ENCODE measurements around the gene MSH2. TPM values are rescaled to one million over a fixed set of nuclear protein-coding genes. Genes with fewer than 3 reads are reported as not detected.

Gene MSH2
- total and polyA plus RNA-seq, 2 donors (not counting 3 experiments of a cell fraction or from before 2014, with no cell fraction given): 9.7 to 30.5 TPM

GRCh38 chr2:47531378-47532042 lies 128.6 kb downstream of the MSH2 start:
- DNase-seq (ENCODE audit: low read depth, low spot score) (no peak), FAIRE-seq (no peak)
- Histone ChIP-seq H3K27ac (ENCODE audit: insufficient read depth, low read depth, low read length) (no peak overlapping the region), H3K4me3 (replicated peaks in 1 of 3; ENCODE audit: insufficient read depth in 1 of 3, low read depth in 1 of 3, low read length in 3 of 3) (no peak overlapping the region), H3K4me2 (ENCODE audit: insufficient read depth, low read length) (no peak overlapping the region), H2AFZ (ENCODE audit: low read depth, low read length) (no peak overlapping the region), H3K9ac (replicated peaks; ENCODE audit: extremely low read depth, insufficient read depth, low read length) (no peak overlapping the region), H3K79me2 (ENCODE audit: control insufficient read depth, insufficient read depth, low read length) (no peaks in the 10 kb centered on the region), H3K36me3 (ENCODE audit: control insufficient read depth in 2 of 2, extremely low read depth in 1 of 2, insufficient read depth in 2 of 2, low read length in 2 of 2) (no peaks in the 10 kb centered on the region), H3K9me1 (replicated peaks; ENCODE audit: control insufficient read depth, extremely low read depth, insufficient read depth, low read length) (no peaks in the 10 kb centered on the region), H3K9me3 (replicated peaks; ENCODE audit: control insufficient read depth, insufficient read depth, low read length) (no peaks in the 10 kb centered on the region), H4K20me1 (replicated peaks; ENCODE audit: control insufficient read depth, extremely low read depth, insufficient read depth, low read length) (no peaks in the 10 kb centered on the region), H3K4me1 (ENCODE audit: control insufficient read depth, extremely low read depth, insufficient read depth, low read length) (peaks cover 38% of the 10 kb centered on the region), H3K27me3 (ENCODE audit: control insufficient read depth in 2 of 2, insufficient read depth in 2 of 2, low read length in 2 of 2) (no peaks in the 10 kb centered on the region)
- CTCF ChIA-PET: interaction anchor here (1.2 kb wide), 1 partner anchor 19 kb away, joined by 3 read pairs; no protein-coding TSS in a partner anchor
- TF ChIP-seq EZH2 (IDR thresholded peaks at IDR 0.05; ENCODE audit: borderline replicate concordance, low read depth, low read length, severe bottlenecking) (no peak), JUN (IDR thresholded peaks at IDR 0.05; ENCODE audit: borderline replicate concordance, insufficient read depth, insufficient read length, low read depth) (no peak), POLR2A (IDR thresholded peaks at IDR 0.05; ENCODE audit: low read depth, low read length) (no peak), GATA2 (IDR thresholded peaks at IDR 0.05; ENCODE audit: insufficient read depth, insufficient read length, low read depth, low read length) (no peak)
- TF ChIP-seq, protein P1, sequence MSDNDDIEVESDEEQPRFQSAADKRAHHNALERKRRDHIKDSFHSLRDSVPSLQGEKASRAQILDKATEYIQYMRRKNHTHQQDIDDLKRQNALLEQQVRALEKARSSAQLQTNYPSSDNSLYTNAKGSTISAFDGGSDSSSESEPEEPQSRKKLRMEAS (IDR thresholded peaks at IDR 0.05; ENCODE audit: insufficient read depth, insufficient read length): no peak
- TF ChIP-seq, protein P2, sequence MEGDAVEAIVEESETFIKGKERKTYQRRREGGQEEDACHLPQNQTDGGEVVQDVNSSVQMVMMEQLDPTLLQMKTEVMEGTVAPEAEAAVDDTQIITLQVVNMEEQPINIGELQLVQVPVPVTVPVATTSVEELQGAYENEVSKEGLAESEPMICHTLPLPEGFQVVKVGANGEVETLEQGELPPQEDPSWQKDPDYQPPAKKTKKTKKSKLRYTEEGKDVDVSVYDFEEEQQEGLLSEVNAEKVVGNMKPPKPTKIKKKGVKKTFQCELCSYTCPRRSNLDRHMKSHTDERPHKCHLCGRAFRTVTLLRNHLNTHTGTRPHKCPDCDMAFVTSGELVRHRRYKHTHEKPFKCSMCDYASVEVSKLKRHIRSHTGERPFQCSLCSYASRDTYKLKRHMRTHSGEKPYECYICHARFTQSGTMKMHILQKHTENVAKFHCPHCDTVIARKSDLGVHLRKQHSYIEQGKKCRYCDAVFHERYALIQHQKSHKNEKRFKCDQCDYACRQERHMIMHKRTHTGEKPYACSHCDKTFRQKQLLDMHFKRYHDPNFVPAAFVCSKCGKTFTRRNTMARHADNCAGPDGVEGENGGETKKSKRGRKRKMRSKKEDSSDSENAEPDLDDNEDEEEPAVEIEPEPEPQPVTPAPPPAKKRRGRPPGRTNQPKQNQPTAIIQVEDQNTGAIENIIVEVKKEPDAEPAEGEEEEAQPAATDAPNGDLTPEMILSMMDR (IDR thresholded peaks at IDR 0.05; ENCODE audit: extremely low read depth in 1 of 2, insufficient read depth in 1 of 2, low read depth in 1 of 2, low read length in 2 of 2): no peak
- POLR2A ChIA-PET: no interaction called here
- no TSS peak for BruUV-seq (replicated peaks)
- intact Hi-C loops (cut with micrococcal nuclease): no loop called here
- dilution Hi-C loops (cut with MboI; ENCODE audit: extremely low pct_ligation_motif_present, low sequenced_read_pairs): no loop called here

MicroRNAs within 50 kb of the gene (microRNA counts, 767-probe panel; counts per million panel counts)
- microRNA hsa-miR-559: 723 counts per million, percentile 96 among the panel's probes with 10 or more counts

Small RNAs within 50 kb of the gene (microRNA-seq; reads per million reads assigned to microRNA genes)
- not detected for gene MIR559 (ENCODE audit: borderline number of aligned reads, borderline replicate concordance)

Small RNAs within 50 kb of the gene (small RNA-seq; reads per million reads assigned to genes)
- gene MIR559 (ENCODE audit: insufficient read depth, insufficient read length, low read depth, low replicate concordance) (not detected), gene RF00017 (ENCODE audit: insufficient read depth, insufficient read length, low read depth, low replicate concordance) (not detected), gene RN7SKP119 (ENCODE audit: insufficient read depth, insufficient read length, low read depth, low replicate concordance) (not detected)

Other genes with a start within 250 kb of the MSH2 start
- gene STPG4, start 247.8 kb upstream of the MSH2 start, total RNA-seq: 0.21 and 0.53 TPM in 2 replicates
- gene STPG4, start 247.8 kb upstream of the MSH2 start, polyA plus RNA-seq: not detected in 2 replicates
- 446 and 501 TPM in 2 replicates for gene CALM2, start 226.6 kb upstream of the MSH2 start, total RNA-seq
- gene CALM2, start 226.6 kb upstream of the MSH2 start, polyA plus RNA-seq: 209 and 327 TPM in 2 replicates
- gene EPCAM, start 33.8 kb upstream of the MSH2 start, total RNA-seq: 0.18 TPM in 1 of 2 replicates, not detected in the other
- 0.08 and 0.15 TPM in 2 replicates for gene EPCAM, start 33.8 kb upstream of the MSH2 start, polyA plus RNA-seq
- not detected in 2 replicates for gene KCNK12, start 167.8 kb downstream of the MSH2 start, total RNA-seq
- 0.05 TPM in 1 of 2 replicates, not detected in the other for gene KCNK12, start 167.8 kb downstream of the MSH2 start, polyA plus RNA-seq